Right lobe of liver (tissue), 6 donors: ENCODE measurements around the gene SMARCA2. TPM values are rescaled to one million over a fixed set of nuclear protein-coding genes. Genes with fewer than 3 reads are reported as not detected.

Experiments
- ATAC-seq, 4 donors: fragments of 200-7000 bp; cut with Tn5 transposase; one replicate each; pipeline ENCODE4 v1.9.1; 2020; ENCODE audit warnings: mild to moderate bottlenecking in 4 of 4, moderate library complexity in 4 of 4
- DNase-seq, 3 donors: peaks; one replicate each; pipeline ENCODE4 v3.0.0-alpha.2; 2020
- H3K27ac ChIP-seq, 3 donors: fragments of 200-600 bp; one replicate each; pipeline ENCODE4 v1.8.0; 2022
- H3K27me3 ChIP-seq, 2 donors: fragments of 200-600 bp; one replicate each; pipeline ENCODE4 v1.8.0; 2022
- H3K36me3 ChIP-seq, 4 donors: fragments of 200-600 bp; sonication (generic) in 1 of 4; one replicate each; pipeline versions ENCODE4 v1.5.1 to v1.8.0; 2017 to 2022; ENCODE audit warnings: control low read depth in 1 of 4
- H3K4me1 ChIP-seq, 4 donors: fragments of 200-600 bp; sonication (generic) in 1 of 4; one replicate each; pipeline versions ENCODE4 v1.5.1 to v1.8.0; 2017 to 2022; ENCODE audit warnings: control low read depth in 1 of 4
- H3K4me3 ChIP-seq, 3 donors: fragments of 200-600 bp; one replicate each; pipeline ENCODE4 v1.8.0; 2022
- H3K9me3 ChIP-seq, 4 donors: fragments of 200-600 bp; sonication (generic) in 1 of 4; one replicate each; pipeline versions ENCODE4 v1.5.1 to v1.8.0; 2017 to 2022; ENCODE audit warnings: control low read depth in 1 of 4
- POLR2A ChIP-seq: fragments of 450-650 bp; IDR thresholded peaks from one replicate; pipeline ENCODE4 v1.6.1; 2017; ENCODE audit warnings: antibody characterized with exemption, mild to moderate bottlenecking
- WGBS: methylation state at CpG from one replicate; pipeline ENCODE4 v1.1.6; 2018; ENCODE audit warnings: low coverage, low lambda C conversion rate; ENCODE audit not compliant: insufficient coverage; ENCODE audit errors: missing lambda C conversion rate; 5-methylcytosine and 5-hydroxymethylcytosine counted together
- intact Hi-C, 2 donors: fragments of 100-400 bp; cut with DNase I; formaldehyde crosslinking; loops; one replicate each; pipeline versions ENCODE4 v1.11.2 to v1.14.1; 2022
- total RNA-seq, 6 experiments: library from RNA; depleted of rRNA in 2 of 6; stranded (reverse); fragments of >200 nt in 2 of 6; fragmentation: NEBNext Ultra II Directional in 3 of 6; extraction: Animal tissue kit (Norgen Biotek cat#: 25700) in 3 of 6; gene quantifications; one replicate each; pipeline versions ENCODE4 v1.1.0 to v1.2.4, GENCODE V29; 2016 to 2023
- TF ChIP-seq, protein P1 (sequence below), 4 donors: fragments of 200-600 bp in 3 of 4; fragments of 450-650 bp in 1 of 4; IDR thresholded peaks; one replicate each; pipeline versions ENCODE4 v1.5.1 to v1.8.0; 2016 to 2022; ENCODE audit warnings: antibody characterized with exemption in 4 of 4, mild to moderate bottlenecking in 2 of 4
- donor health status: DM: no; HTN: yes; CAD: no.
- donor health status: DM: no; HTN: no; CAD: no.
- donor health status: DM: no; HTN: no; CAD: no.
- donor health status: DM: no; HTN: yes; CAD: no.
- donor health status: DM: no; HTN: yes; CAD: no.

The SMARCA2 gene
- total RNA-seq, 6 experiments from 2014 or later = 46.2 to 97.8 (median 62.4) TPM

DNA sequence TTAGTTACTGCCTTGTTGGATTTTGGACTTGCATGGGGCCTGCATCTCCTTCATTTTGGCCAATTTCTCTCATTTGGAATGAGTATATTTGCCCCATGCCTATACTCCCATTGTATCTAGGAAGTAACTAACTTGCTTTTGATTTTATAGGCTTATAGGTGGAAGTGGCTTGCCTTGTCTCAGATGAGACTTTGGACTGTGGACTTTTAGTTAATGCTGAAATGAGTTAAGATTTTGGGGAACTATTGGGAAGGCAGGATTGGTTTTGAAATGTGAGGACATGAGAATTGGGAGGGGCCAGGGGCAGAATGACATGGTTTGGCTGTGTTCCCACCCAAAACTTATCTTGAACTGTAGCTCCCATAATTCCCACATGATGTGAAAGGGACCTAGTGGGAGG is 42.5 kb upstream of the SMARCA2 start:
- Histone ChIP-seq H3K4me1 (no peaks in the 10 kb centered on the region), H3K9me3 (no peaks in the 10 kb centered on the region), H3K4me3 (no peak overlapping the region), H3K36me3 (no peaks in the 10 kb centered on the region), H3K27ac (no peak overlapping the region), H3K27me3 (no peaks in the 10 kb centered on the region)
- ATAC-seq = no peak
- intact Hi-C loops = no loop called here
- DNase-seq = no peak
- no peak for TF ChIP-seq POLR2A
- TF ChIP-seq, protein P1, sequence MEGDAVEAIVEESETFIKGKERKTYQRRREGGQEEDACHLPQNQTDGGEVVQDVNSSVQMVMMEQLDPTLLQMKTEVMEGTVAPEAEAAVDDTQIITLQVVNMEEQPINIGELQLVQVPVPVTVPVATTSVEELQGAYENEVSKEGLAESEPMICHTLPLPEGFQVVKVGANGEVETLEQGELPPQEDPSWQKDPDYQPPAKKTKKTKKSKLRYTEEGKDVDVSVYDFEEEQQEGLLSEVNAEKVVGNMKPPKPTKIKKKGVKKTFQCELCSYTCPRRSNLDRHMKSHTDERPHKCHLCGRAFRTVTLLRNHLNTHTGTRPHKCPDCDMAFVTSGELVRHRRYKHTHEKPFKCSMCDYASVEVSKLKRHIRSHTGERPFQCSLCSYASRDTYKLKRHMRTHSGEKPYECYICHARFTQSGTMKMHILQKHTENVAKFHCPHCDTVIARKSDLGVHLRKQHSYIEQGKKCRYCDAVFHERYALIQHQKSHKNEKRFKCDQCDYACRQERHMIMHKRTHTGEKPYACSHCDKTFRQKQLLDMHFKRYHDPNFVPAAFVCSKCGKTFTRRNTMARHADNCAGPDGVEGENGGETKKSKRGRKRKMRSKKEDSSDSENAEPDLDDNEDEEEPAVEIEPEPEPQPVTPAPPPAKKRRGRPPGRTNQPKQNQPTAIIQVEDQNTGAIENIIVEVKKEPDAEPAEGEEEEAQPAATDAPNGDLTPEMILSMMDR (IDR thresholded peaks at IDR 0.05) = no peak

DNA sequence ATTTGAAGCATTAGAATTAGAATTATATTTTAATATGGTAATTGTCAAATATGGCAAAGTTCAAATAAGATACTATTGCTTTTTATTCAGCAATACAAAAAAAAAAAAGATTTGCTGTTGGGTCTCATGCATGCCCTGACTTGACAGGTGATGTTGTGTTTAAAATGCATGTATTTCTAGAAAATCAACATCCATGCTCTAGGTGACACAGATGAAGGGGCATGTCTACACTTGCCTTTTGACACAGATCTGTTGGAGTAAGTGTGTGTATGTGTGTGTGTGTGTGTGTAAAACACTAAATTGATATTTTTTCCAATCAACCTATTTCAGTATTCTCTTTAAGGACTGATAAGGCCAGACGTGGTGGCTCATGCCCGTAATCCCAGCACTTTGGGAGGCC is 38.1 kb upstream of the SMARCA2 start:
- no peaks in the 10 kb centered on the region for H3K9me3 ChIP-seq
- H3K4me3 ChIP-seq = no peak overlapping the region
- DNase-seq (no peak), ATAC-seq (no peak)
- H3K27me3 ChIP-seq = no peaks in the 10 kb centered on the region
- 76% methylated on average over 2 of the region's 2 CpGs for WGBS
- intact Hi-C loops = no loop called here
- TF ChIP-seq, protein P1 (IDR thresholded peaks at IDR 0.05) = no peak
- TF ChIP-seq POLR2A = no peak
- peaks cover 0 to 21% (median 3%) of the 10 kb centered on the region in 4 donors for H3K4me1 ChIP-seq
- H3K36me3 ChIP-seq = no peaks in the 10 kb centered on the region
- no peak overlapping the region for H3K27ac ChIP-seq

DNA sequence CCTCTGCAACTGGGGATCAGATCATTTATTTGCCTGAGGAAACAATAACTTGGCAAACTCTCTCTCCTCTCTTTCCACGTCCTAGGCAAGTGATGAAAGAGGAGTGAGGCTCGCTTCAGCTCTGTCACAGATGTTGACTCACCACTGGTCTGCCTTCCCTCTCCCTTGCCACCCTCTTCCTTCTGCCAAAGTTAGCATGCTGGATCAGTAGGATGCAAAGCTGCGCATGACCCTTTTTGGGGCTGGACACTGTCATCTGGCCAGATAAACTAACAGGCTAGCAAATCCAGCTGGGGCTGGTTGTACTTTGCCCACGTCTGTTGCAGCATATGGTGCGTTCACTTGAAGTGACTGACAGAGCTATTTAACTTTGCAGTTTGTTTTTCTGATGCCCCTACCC is 36.2 kb upstream of the SMARCA2 start:
- ATAC-seq (peak; percentile 84 to 93 (median 92)), DNase-seq (peak; percentile 77 to 95 (median 91))
- intact Hi-C loops = no loop called here
- peaks cover 0 to 21% (median 3%) of the 10 kb centered on the region in 4 donors for H3K4me1 ChIP-seq
- H3K27me3 ChIP-seq = no peaks in the 10 kb centered on the region
- 23% methylated on average over 5 of the region's 5 CpGs for WGBS
- no peaks in the 10 kb centered on the region for H3K36me3 ChIP-seq
- no peaks in the 10 kb centered on the region for H3K9me3 ChIP-seq
- no peak for TF ChIP-seq POLR2A
- TF ChIP-seq, protein P1 (IDR thresholded peaks at IDR 0.05) = no peak
- peak overlapping the region in 1 of 3 donors; percentile 22 for H3K4me3 ChIP-seq
- H3K27ac ChIP-seq = peak overlapping the region; percentile 56 to 90 (median 75)

DNA sequence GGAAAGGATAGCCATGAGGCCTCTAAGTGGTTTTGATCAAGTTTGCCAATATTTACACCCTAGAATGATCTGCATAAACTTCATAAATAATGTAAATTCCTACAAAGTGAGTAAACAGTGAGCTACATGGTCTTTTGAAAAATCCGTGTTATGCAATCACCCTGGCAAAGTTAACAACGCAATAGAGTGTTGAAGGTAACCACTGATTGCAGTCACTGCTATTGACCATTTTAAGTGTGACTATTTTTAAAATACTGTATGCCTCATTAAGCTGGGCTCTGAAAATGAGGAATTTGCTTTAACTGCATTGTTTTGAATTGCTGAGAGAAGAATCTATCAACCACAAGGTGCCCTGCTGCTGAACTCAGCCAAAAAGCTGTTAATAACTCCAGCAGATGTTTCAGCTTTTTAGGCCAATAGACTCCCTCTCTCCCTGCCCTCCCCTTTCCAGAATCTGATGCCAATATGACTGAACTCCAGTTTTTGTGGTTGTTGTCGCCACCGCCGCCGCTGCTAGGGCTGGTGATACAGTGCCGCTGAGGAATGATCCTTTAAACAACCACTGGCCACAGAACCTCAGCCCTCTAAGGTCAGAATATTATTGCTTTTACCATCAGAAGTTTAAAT is 35.3 kb upstream of the SMARCA2 start:
- intact Hi-C loops = no loop called here
- Histone ChIP-seq H3K4me3 (peak overlapping the region; percentile 6 to 59 (median 41)), H3K4me1 (peaks cover 0 to 21% (median 3%) of the 10 kb centered on the region in 4 donors), H3K27ac (peak overlapping the region; percentile 56 to 90 (median 75)), H3K9me3 (no peaks in the 10 kb centered on the region), H3K27me3 (no peaks in the 10 kb centered on the region), H3K36me3 (no peaks in the 10 kb centered on the region)
- peak; percentile 32 to 75 (median 66) for DNase-seq
- TF ChIP-seq POLR2A = peak; percentile 19
- TF ChIP-seq, protein P1 (IDR thresholded peaks at IDR 0.05) = no peak
- 18% methylated on average over 7 of the region's 7 CpGs for WGBS
- ATAC-seq = peak; percentile 73 to 79 (median 74)
